ENCODE measurements around the gene CCDC178.

Gene CCDC178

GRCh38 chr18:32915516-32915915 lies 525.0 kb downstream of the CCDC178 start:
- H3K36me3 ChIP-seq (ENCODE audit: control insufficient read depth in 1 of 2, insufficient read depth in 2 of 2, low read length in 2 of 2): no peaks in the 10 kb centered on the region
- no peak overlapping the region for H2BK120ac ChIP-seq (ENCODE audit: insufficient read depth, low read length, poor library complexity)
- H3K18ac ChIP-seq (ENCODE audit: low read length): no peak overlapping the region
- H2BK12ac ChIP-seq (ENCODE audit: low read length): no peak overlapping the region
- no peaks in the 10 kb centered on the region for H3K79me1 ChIP-seq (ENCODE audit: low read length)
- H2BK5ac ChIP-seq (ENCODE audit: low read depth, low read length, poor library complexity): no peak overlapping the region
- H4K91ac ChIP-seq (ENCODE audit: low read depth, low read length): no peak overlapping the region
- DNase-seq: no peak
- H3K27me3 ChIP-seq (ENCODE audit: insufficient read depth, low read length): no peaks in the 10 kb centered on the region
- H3K4me2 ChIP-seq (ENCODE audit: low read length): no peak overlapping the region
- WGBS (ENCODE audit: extremely low coverage, insufficient coverage, insufficient read length): no CpG with 5 or more reads among the region's 1 CpG
- no peak overlapping the region for H2AK5ac ChIP-seq (ENCODE audit: low read length)
- H3K9me3 ChIP-seq (ENCODE audit: insufficient read depth, low read depth, low read length): no peaks in the 10 kb centered on the region
- H3K4me3 ChIP-seq (ENCODE audit: low read depth, low read length): no peak overlapping the region
- H4K12ac ChIP-seq (ENCODE audit: low read depth, low read length): no peak overlapping the region
- H3K79me2 ChIP-seq (ENCODE audit: control insufficient read depth, insufficient read depth, low read length, poor library complexity): no peaks in the 10 kb centered on the region
- H3K23ac ChIP-seq (ENCODE audit: low read length): no peak overlapping the region
- no peak overlapping the region for H3K14ac ChIP-seq (ENCODE audit: low read length)
- H3K27ac ChIP-seq (ENCODE audit: low read depth, low read length): no peak overlapping the region
- H4K8ac ChIP-seq (ENCODE audit: low read depth, low read length): no peak overlapping the region
- H3K4me1 ChIP-seq (ENCODE audit: control insufficient read depth in 1 of 2, insufficient read depth in 2 of 2, low read length in 2 of 2): no peaks in the 10 kb centered on the region
- H3K4ac ChIP-seq (ENCODE audit: low read depth, low read length): no peak overlapping the region
- no peak overlapping the region for H3K9ac ChIP-seq (ENCODE audit: low read length)
- H2AFZ ChIP-seq (ENCODE audit: insufficient read depth, low read length, poor library complexity): no peak overlapping the region

GRCh38 chr18:32911660-32912284 lies 528.7 kb downstream of the CCDC178 start:
- no peaks in the 10 kb centered on the region for H3K4me1 ChIP-seq (ENCODE audit: control insufficient read depth in 1 of 2, insufficient read depth in 2 of 2, low read length in 2 of 2)
- no peaks in the 10 kb centered on the region for H3K79me1 ChIP-seq (ENCODE audit: low read length)
- no peak overlapping the region for H2BK12ac ChIP-seq (ENCODE audit: low read length)
- no peak overlapping the region for H3K23ac ChIP-seq (ENCODE audit: low read length)
- H3K9me3 ChIP-seq (ENCODE audit: insufficient read depth, low read depth, low read length): no peaks in the 10 kb centered on the region
- H3K14ac ChIP-seq (ENCODE audit: low read length): no peak overlapping the region
- no peaks in the 10 kb centered on the region for H3K27me3 ChIP-seq (ENCODE audit: insufficient read depth, low read length)
- H3K9ac ChIP-seq (ENCODE audit: low read length): no peak overlapping the region
- H4K91ac ChIP-seq (ENCODE audit: low read depth, low read length): no peak overlapping the region
- no peak overlapping the region for H3K18ac ChIP-seq (ENCODE audit: low read length)
- no peak overlapping the region for H3K4me2 ChIP-seq (ENCODE audit: low read length)
- H3K79me2 ChIP-seq (ENCODE audit: control insufficient read depth, insufficient read depth, low read length, poor library complexity): no peaks in the 10 kb centered on the region
- no peak for DNase-seq
- H3K4ac ChIP-seq (ENCODE audit: low read depth, low read length): no peak overlapping the region
- no peak overlapping the region for H2BK120ac ChIP-seq (ENCODE audit: insufficient read depth, low read length, poor library complexity)
- WGBS (ENCODE audit: extremely low coverage, insufficient coverage, insufficient read length): no CpG with 5 or more reads among the region's 3 CpGs
- H2BK5ac ChIP-seq (ENCODE audit: low read depth, low read length, poor library complexity): no peak overlapping the region
- H2AK5ac ChIP-seq (ENCODE audit: low read length): no peak overlapping the region
- H3K27ac ChIP-seq (ENCODE audit: low read depth, low read length): no peak overlapping the region
- H4K12ac ChIP-seq (ENCODE audit: low read depth, low read length): no peak overlapping the region
- H3K36me3 ChIP-seq (ENCODE audit: control insufficient read depth in 1 of 2, insufficient read depth in 2 of 2, low read length in 2 of 2): no peaks in the 10 kb centered on the region
- H4K8ac ChIP-seq (ENCODE audit: low read depth, low read length): no peak overlapping the region
- H3K4me3 ChIP-seq (ENCODE audit: low read depth, low read length): no peak overlapping the region
- no peak overlapping the region for H2AFZ ChIP-seq (ENCODE audit: insufficient read depth, low read length, poor library complexity)

- H2AK5ac ChIP-seq (ENCODE audit: low read length): no peak overlapping the region
- H2BK120ac ChIP-seq (ENCODE audit: insufficient read depth, low read length, poor library complexity): no peak overlapping the region
- no peaks in the 10 kb centered on the region for H3K36me3 ChIP-seq (ENCODE audit: control insufficient read depth in 1 of 2, insufficient read depth in 2 of 2, low read length in 2 of 2)
- H3K27ac ChIP-seq (ENCODE audit: low read depth, low read length): no peak overlapping the region
- H2BK5ac ChIP-seq (ENCODE audit: low read depth, low read length, poor library complexity): no peak overlapping the region
- no peaks in the 10 kb centered on the region for H3K27me3 ChIP-seq (ENCODE audit: insufficient read depth, low read length)
- H3K4me1 ChIP-seq (ENCODE audit: control insufficient read depth in 1 of 2, insufficient read depth in 2 of 2, low read length in 2 of 2): no peaks in the 10 kb centered on the region
- H4K8ac ChIP-seq (ENCODE audit: low read depth, low read length): no peak overlapping the region
- no peaks in the 10 kb centered on the region for H3K79me2 ChIP-seq (ENCODE audit: control insufficient read depth, insufficient read depth, low read length, poor library complexity)
- no peak overlapping the region for H3K4me3 ChIP-seq (ENCODE audit: low read depth, low read length)
- H2BK12ac ChIP-seq (ENCODE audit: low read length): no peak overlapping the region
- DNase-seq: peak in 1 of 2 donors; percentile 15
- no peak overlapping the region for H2AFZ ChIP-seq (ENCODE audit: insufficient read depth, low read length, poor library complexity)
- H4K12ac ChIP-seq (ENCODE audit: low read depth, low read length): no peak overlapping the region
- no peak overlapping the region for H3K14ac ChIP-seq (ENCODE audit: low read length)
- no CpG with 5 or more reads among the region's 5 CpGs for WGBS (ENCODE audit: extremely low coverage, insufficient coverage, insufficient read length)
- H3K79me1 ChIP-seq (ENCODE audit: low read length): no peaks in the 10 kb centered on the region
- H3K23ac ChIP-seq (ENCODE audit: low read length): no peak overlapping the region
- H4K91ac ChIP-seq (ENCODE audit: low read depth, low read length): no peak overlapping the region
- H3K9ac ChIP-seq (ENCODE audit: low read length): no peak overlapping the region
- no peak overlapping the region for H3K18ac ChIP-seq (ENCODE audit: low read length)
- H3K4me2 ChIP-seq (ENCODE audit: low read length): no peak overlapping the region
- H3K9me3 ChIP-seq (ENCODE audit: insufficient read depth, low read depth, low read length): no peaks in the 10 kb centered on the region
- H3K4ac ChIP-seq (ENCODE audit: low read depth, low read length): no peak overlapping the region
These were observed 529.7 kb downstream of the CCDC178 start for GRCh38 chr18:32910694-32911296.

GRCh38 chr18:32909798-32910561 lies 530.5 kb downstream of the CCDC178 start:
- Histone ChIP-seq H2BK120ac (ENCODE audit: insufficient read depth, low read length, poor library complexity) (no peak overlapping the region), H2BK5ac (ENCODE audit: low read depth, low read length, poor library complexity) (no peak overlapping the region), H2AK5ac (ENCODE audit: low read length) (no peak overlapping the region), H3K27me3 (ENCODE audit: insufficient read depth, low read length) (no peaks in the 10 kb centered on the region), H4K12ac (ENCODE audit: low read depth, low read length) (no peak overlapping the region), H4K91ac (ENCODE audit: low read depth, low read length) (no peak overlapping the region), H2BK12ac (ENCODE audit: low read length) (no peak overlapping the region), H3K27ac (ENCODE audit: low read depth, low read length) (no peak overlapping the region), H3K4ac (ENCODE audit: low read depth, low read length) (no peak overlapping the region), H3K79me2 (ENCODE audit: control insufficient read depth, insufficient read depth, low read length, poor library complexity) (no peaks in the 10 kb centered on the region), H3K9me3 (ENCODE audit: insufficient read depth, low read depth, low read length) (no peaks in the 10 kb centered on the region), H3K18ac (ENCODE audit: low read length) (no peak overlapping the region), H3K14ac (ENCODE audit: low read length) (no peak overlapping the region), H2AFZ (ENCODE audit: insufficient read depth, low read length, poor library complexity) (no peak overlapping the region), H3K9ac (ENCODE audit: low read length) (no peak overlapping the region), H3K79me1 (ENCODE audit: low read length) (no peaks in the 10 kb centered on the region), H3K4me1 (ENCODE audit: control insufficient read depth in 1 of 2, insufficient read depth in 2 of 2, low read length in 2 of 2) (no peaks in the 10 kb centered on the region), H3K36me3 (ENCODE audit: control insufficient read depth in 1 of 2, insufficient read depth in 2 of 2, low read length in 2 of 2) (no peaks in the 10 kb centered on the region), H3K4me3 (ENCODE audit: low read depth, low read length) (no peak overlapping the region), H3K23ac (ENCODE audit: low read length) (no peak overlapping the region), H4K8ac (ENCODE audit: low read depth, low read length) (no peak overlapping the region), H3K4me2 (ENCODE audit: low read length) (no peak overlapping the region)
- no peak for DNase-seq
- WGBS (ENCODE audit: extremely low coverage, insufficient coverage, insufficient read length): no CpG with 5 or more reads among the region's 5 CpGs
